HepG2 (cell line): Measurements from ENCODE around the gene NET1. TPM values are rescaled to one million over a fixed set of nuclear protein-coding genes. Genes with fewer than 3 reads are reported as not detected.

ENCODE experiments used
- ARNT ChIP-seq: fragments of 450-650 bp; IDR thresholded peaks from 2 replicates; pipeline ENCODE4 v1.6.1; 2017
- KLF9 ChIP-seq: IDR thresholded peaks from 2 replicates; pipeline ENCODE4 v1.6.1; 2016; ENCODE audit warnings: low read depth
- NR2F1 ChIP-seq, 2 experiments: fragments of 450-650 bp in 1 of 2; formaldehyde crosslinking in 1 of 2; IDR thresholded peaks; 2 replicates each; pipeline versions ENCODE4 v1.5.0 to v1.6.1; 2016 to 2020; ENCODE audit warnings: mild to moderate bottlenecking in 1 of 2, missing compliant biosample characterization in 1 of 2, missing genetic modification reagents in 1 of 2, moderate library complexity in 1 of 2
- ONECUT2 ChIP-seq: sonication (generic); formaldehyde crosslinking; IDR thresholded peaks from 2 replicates; pipeline ENCODE4 v1.4.0; 2020; ENCODE audit warnings: missing genetic modification reagents
- U2AF2 ChIP-seq: fragments of 200-400 bp; formaldehyde crosslinking; IDR thresholded peaks from 2 replicates; pipeline ENCODE4 v1.6.1; 2017; ENCODE audit warnings: low read depth, mild to moderate bottlenecking, low read length
- ZMYM3 ChIP-seq: sonication (generic); formaldehyde crosslinking; IDR thresholded peaks from 2 replicates; pipeline ENCODE4 v1.5.1; 2020; ENCODE audit warnings: mild to moderate bottlenecking, missing genetic modification reagents
- ZNF337 ChIP-seq: sonication (generic); formaldehyde crosslinking; IDR thresholded peaks from 2 replicates; pipeline ENCODE4 v1.5.1; 2020; ENCODE audit warnings: missing genetic modification reagents, low read depth, mild to moderate bottlenecking, borderline replicate concordance
- ZNF383 ChIP-seq: sonication (generic); formaldehyde crosslinking; IDR thresholded peaks from 2 replicates; pipeline ENCODE4 v1.4.0; 2020; ENCODE audit warnings: missing genetic modification reagents, mild to moderate bottlenecking, borderline replicate concordance
- ZNF451 ChIP-seq: sonication (generic); formaldehyde crosslinking; IDR thresholded peaks from 2 replicates; pipeline ENCODE4 v1.5.0; 2020; ENCODE audit warnings: mild to moderate bottlenecking, missing genetic modification reagents
- ZNF468 ChIP-seq: sonication (generic); formaldehyde crosslinking; IDR thresholded peaks from 2 replicates; pipeline ENCODE4 v1.8.0; 2022; ENCODE audit warnings: mild to moderate bottlenecking, moderate library complexity, missing genetic modification reagents
- ZNF703 ChIP-seq: sonication (generic); formaldehyde crosslinking; IDR thresholded peaks from 2 replicates; pipeline ENCODE4 v1.5.1; 2020; ENCODE audit warnings: missing genetic modification reagents, mild to moderate bottlenecking, moderate library complexity, borderline replicate concordance
- polyA plus RNA-seq, 8 experiments: library from polyadenylated mRNA; depleted of rRNA in 3 of 8; stranded (reverse) in 7 of 8; unstranded in 1 of 8; fragments of >200 nt; fragmentation: Illumina TruSeq in 4 of 8; extraction: Trizol in 4 of 8; gene quantifications; 2 replicates each; pipeline versions ENCODE4 v1.2.1 to v1.2.3, GENCODE V29; 2011 to 2016; ENCODE audit warnings: low read depth in 4 of 8, missing spikeins in 1 of 8, mixed read lengths in 1 of 8; ENCODE audit not compliant: insufficient read depth in 1 of 8
- total RNA-seq, 5 experiments: library from RNA; depleted of rRNA; stranded (reverse); fragments of >200 nt; fragmentation: Illumina TruSeq; extraction: Trizol; gene quantifications; 2 replicates each; pipeline ENCODE4 v1.2.3, GENCODE V29; 2016; ENCODE audit warnings: low read depth in 1 of 5
- TF ChIP-seq, protein P1 (sequence below): sonication (generic); formaldehyde crosslinking; IDR thresholded peaks from 2 replicates; pipeline ENCODE4 v1.5.0; 2020; ENCODE audit warnings: mild to moderate bottlenecking, missing genetic modification reagents
- TF ChIP-seq, protein P2 (sequence below): sonication (generic); formaldehyde crosslinking; IDR thresholded peaks from 2 replicates; pipeline ENCODE4 v1.5.0; 2020; ENCODE audit warnings: missing genetic modification reagents, mild to moderate bottlenecking, borderline replicate concordance
- TF ChIP-seq, protein P3 (sequence below): IDR thresholded peaks from 2 replicates; pipeline ENCODE4 v1.6.1; 2018; ENCODE audit warnings: missing genetic modification reagents, mild to moderate bottlenecking, missing compliant biosample characterization
- TF ChIP-seq, protein P4 (sequence below): sonication (generic); formaldehyde crosslinking; IDR thresholded peaks from 2 replicates; pipeline ENCODE4 v1.9.0; 2021; ENCODE audit warnings: missing genetic modification reagents, mild to moderate bottlenecking, borderline replicate concordance
- TF ChIP-seq, protein P5 (sequence below): sonication (generic); formaldehyde crosslinking; IDR thresholded peaks from 2 replicates; pipeline ENCODE4 v1.4.0; 2020; ENCODE audit warnings: missing genetic modification reagents, borderline replicate concordance
- TF ChIP-seq, protein P6 (sequence below): sonication (generic); formaldehyde crosslinking; IDR thresholded peaks from 2 replicates; pipeline ENCODE4 v1.4.0; 2020; ENCODE audit warnings: missing genetic modification reagents
- TF ChIP-seq, protein P7 (sequence below): sonication (generic); formaldehyde crosslinking; IDR thresholded peaks from 2 replicates; pipeline ENCODE4 v1.4.0; 2020; ENCODE audit warnings: missing genetic modification reagents

NET1 gene
- total and polyA plus RNA-seq, 2 of the 13 experiments (the other 11 are each of a cell fraction or from before 2014, with no cell fraction given) = 48.1 to 65.8 TPM

DNA sequence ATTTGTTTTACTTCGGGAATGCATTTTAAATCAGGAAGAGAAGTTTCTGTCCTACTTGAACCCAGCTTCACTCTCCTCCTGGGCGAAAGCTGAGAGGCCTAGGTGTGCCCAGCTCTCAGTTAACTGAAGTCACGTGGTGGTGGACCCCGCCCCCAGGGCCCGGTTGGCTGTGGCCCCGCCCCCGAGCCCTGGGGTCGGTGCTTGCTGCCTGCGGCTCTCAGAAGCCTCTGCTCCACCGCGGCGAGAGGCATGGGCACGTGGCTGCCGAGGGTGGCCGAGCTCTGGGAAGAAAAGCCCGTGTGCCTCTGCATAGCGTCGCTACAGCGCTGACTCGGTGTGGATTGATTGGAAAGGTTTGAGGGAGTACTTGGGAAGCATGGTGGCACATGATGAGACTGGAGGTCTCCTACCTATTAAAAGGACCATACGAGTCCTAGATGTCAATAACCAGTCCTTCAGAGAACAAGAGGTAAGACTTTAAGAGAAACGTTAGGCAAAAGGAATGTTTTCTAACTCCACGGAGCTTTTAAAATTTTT, 34.1 kb downstream of the NET1 start (continued):
- TF ChIP-seq, protein P1, sequence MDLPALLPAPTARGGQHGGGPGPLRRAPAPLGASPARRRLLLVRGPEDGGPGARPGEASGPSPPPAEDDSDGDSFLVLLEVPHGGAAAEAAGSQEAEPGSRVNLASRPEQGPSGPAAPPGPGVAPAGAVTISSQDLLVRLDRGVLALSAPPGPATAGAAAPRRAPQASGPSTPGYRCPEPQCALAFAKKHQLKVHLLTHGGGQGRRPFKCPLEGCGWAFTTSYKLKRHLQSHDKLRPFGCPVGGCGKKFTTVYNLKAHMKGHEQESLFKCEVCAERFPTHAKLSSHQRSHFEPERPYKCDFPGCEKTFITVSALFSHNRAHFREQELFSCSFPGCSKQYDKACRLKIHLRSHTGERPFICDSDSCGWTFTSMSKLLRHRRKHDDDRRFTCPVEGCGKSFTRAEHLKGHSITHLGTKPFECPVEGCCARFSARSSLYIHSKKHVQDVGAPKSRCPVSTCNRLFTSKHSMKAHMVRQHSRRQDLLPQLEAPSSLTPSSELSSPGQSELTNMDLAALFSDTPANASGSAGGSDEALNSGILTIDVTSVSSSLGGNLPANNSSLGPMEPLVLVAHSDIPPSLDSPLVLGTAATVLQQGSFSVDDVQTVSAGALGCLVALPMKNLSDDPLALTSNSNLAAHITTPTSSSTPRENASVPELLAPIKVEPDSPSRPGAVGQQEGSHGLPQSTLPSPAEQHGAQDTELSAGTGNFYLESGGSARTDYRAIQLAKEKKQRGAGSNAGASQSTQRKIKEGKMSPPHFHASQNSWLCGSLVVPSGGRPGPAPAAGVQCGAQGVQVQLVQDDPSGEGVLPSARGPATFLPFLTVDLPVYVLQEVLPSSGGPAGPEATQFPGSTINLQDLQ (CRISPR knock-in tag) = no peak
- TF ChIP-seq ZNF337 (CRISPR knock-in tag) = no peak
- TF ChIP-seq U2AF2 = no peak
- TF ChIP-seq, protein P2, sequence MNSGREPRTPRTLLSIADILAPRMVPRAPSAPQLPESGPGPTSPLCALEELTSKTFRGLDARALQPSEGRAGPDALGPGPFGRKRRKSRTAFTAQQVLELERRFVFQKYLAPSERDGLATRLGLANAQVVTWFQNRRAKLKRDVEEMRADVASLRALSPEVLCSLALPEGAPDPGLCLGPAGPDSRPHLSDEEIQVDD = no peak; the same call in 1 of the 2 replicates
- TF ChIP-seq, protein P3, sequence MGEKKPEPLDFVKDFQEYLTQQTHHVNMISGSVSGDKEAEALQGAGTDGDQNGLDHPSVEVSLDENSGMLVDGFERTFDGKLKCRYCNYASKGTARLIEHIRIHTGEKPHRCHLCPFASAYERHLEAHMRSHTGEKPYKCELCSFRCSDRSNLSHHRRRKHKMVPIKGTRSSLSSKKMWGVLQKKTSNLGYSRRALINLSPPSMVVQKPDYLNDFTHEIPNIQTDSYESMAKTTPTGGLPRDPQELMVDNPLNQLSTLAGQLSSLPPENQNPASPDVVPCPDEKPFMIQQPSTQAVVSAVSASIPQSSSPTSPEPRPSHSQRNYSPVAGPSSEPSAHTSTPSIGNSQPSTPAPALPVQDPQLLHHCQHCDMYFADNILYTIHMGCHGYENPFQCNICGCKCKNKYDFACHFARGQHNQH = peak; percentile 93
- TF ChIP-seq, protein P4, sequence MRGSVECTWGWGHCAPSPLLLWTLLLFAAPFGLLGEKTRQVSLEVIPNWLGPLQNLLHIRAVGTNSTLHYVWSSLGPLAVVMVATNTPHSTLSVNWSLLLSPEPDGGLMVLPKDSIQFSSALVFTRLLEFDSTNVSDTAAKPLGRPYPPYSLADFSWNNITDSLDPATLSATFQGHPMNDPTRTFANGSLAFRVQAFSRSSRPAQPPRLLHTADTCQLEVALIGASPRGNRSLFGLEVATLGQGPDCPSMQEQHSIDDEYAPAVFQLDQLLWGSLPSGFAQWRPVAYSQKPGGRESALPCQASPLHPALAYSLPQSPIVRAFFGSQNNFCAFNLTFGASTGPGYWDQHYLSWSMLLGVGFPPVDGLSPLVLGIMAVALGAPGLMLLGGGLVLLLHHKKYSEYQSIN = no peak
- TF ChIP-seq, protein P5, sequence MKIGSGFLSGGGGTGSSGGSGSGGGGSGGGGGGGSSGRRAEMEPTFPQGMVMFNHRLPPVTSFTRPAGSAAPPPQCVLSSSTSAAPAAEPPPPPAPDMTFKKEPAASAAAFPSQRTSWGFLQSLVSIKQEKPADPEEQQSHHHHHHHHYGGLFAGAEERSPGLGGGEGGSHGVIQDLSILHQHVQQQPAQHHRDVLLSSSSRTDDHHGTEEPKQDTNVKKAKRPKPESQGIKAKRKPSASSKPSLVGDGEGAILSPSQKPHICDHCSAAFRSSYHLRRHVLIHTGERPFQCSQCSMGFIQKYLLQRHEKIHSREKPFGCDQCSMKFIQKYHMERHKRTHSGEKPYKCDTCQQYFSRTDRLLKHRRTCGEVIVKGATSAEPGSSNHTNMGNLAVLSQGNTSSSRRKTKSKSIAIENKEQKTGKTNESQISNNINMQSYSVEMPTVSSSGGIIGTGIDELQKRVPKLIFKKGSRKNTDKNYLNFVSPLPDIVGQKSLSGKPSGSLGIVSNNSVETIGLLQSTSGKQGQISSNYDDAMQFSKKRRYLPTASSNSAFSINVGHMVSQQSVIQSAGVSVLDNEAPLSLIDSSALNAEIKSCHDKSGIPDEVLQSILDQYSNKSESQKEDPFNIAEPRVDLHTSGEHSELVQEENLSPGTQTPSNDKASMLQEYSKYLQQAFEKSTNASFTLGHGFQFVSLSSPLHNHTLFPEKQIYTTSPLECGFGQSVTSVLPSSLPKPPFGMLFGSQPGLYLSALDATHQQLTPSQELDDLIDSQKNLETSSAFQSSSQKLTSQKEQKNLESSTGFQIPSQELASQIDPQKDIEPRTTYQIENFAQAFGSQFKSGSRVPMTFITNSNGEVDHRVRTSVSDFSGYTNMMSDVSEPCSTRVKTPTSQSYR = peak; percentile 74; the same call in 1 of the 2 replicates
- peak; percentile 38; the same call in 1 of the 2 replicates for TF ChIP-seq ONECUT2 (CRISPR knock-in tag)
- TF ChIP-seq ZNF468 (CRISPR knock-in tag) = no peak
- TF ChIP-seq, protein P6, sequence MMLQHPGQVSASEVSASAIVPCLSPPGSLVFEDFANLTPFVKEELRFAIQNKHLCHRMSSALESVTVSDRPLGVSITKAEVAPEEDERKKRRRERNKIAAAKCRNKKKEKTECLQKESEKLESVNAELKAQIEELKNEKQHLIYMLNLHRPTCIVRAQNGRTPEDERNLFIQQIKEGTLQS (CRISPR knock-in tag) = peak; percentile 78
- TF ChIP-seq, protein P7, sequence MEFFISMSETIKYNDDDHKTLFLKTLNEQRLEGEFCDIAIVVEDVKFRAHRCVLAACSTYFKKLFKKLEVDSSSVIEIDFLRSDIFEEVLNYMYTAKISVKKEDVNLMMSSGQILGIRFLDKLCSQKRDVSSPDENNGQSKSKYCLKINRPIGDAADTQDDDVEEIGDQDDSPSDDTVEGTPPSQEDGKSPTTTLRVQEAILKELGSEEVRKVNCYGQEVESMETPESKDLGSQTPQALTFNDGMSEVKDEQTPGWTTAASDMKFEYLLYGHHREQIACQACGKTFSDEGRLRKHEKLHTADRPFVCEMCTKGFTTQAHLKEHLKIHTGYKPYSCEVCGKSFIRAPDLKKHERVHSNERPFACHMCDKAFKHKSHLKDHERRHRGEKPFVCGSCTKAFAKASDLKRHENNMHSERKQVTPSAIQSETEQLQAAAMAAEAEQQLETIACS (CRISPR knock-in tag) = no peak
- no peak for TF ChIP-seq ZNF383 (CRISPR knock-in tag)
- no peak for TF ChIP-seq ARNT
- 0 out of 4 replicates have a peak, but pooled peaks of 1 of the 2 experiments have one; percentile 37 for TF ChIP-seq NR2F1 (CRISPR knock-in tag; IDR thresholded peaks at IDR 0.05)
- no peak for TF ChIP-seq ZNF703 (CRISPR knock-in tag)
- 0 out of 2 replicates have a peak, but pooled peaks have one; percentile 30 for TF ChIP-seq ZNF451 (CRISPR knock-in tag)
- TF ChIP-seq ZMYM3 (CRISPR knock-in tag) = peak; percentile 54; the same call in 1 of the 2 replicates
- TF ChIP-seq KLF9 = 0 out of 2 replicates have a peak, but pooled peaks have one; percentile 83
